Embryonic facial prominence (tissue), 1 donor: ENCODE measurements around the gene CLDN15.
"Not testable (repeated sequence)": the region's sequence is repeated elsewhere in the genome, so short reads cannot be mapped to it uniquely, and the experiment has no call there.

Experiments used
- DNase-seq: peaks from one replicate; pipeline ENCODE4 v3.0.0-alpha.2; 2016; ENCODE audit errors: extremely low spot score

CLDN15 gene

GRCh38 chr7:101200504-101200861 lies 37.1 kb downstream of the CLDN15 start:
- DNase-seq: no peak

DNA sequence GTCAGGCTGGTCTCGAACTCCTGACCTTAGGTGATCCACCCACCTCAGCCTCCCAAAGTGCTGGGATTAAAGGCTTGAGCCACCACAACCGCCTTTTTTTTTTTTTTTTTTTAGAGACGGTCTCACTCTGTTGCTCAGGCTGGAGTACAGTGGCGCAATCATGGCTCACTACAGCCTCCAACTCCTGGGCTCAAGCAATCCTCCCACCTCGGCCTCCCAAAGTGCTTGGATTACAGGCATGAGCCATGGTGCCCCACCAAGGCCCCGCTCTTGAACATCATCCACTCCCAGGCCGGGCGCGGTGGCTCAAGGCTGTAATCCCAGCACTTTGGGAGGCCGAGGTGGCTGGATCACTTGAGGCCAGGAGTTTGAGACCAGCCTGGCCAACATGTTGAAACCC lies 38.1 kb downstream of the CLDN15 start:
- not testable (repeated sequence) for DNase-seq

DNA sequence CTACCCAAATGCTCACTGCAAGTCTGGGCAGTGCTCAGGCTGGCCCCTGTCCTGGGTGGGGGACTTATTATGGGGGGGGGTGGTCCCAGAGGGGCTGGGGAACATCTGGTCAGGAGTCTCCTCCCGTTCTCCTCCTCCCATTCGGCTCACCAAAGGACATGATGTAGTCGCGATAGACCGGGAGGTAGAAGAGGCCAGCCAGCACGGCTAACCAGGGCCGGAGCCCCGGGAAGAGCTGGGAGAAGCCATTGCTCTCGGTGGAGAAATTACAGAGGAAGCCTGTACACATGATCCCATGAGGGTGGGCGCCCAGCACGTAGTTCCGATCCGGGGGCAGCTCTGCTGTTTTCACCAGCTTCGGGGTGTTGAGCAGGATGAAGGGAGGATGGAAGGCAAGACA lies 39.1 kb downstream of the CLDN15 start:
- DNase-seq: no peak

- DNase-seq: no peak
Measured at GRCh38 chr7:101197991-101198390, 39.6 kb downstream of the CLDN15 start.

DNA sequence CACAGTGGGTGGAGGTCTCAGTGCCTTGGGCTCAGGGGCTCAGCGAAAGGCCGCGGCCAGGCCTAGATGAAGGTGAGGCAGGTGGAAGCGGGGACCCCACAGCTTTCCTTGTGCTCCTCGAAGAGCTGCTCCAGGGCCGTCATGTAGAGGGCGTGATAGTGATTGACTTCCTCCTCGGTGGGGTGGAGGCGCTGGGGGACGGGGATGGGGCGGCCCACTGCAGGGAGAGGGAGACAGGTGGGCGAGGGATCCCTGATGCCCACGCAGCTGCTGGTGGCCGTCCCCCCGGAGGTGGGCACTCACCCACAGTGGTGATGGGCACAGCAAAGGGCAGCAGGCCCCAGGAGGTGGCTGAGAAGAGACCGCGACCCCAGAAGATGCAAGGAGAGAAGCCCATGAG lies 41.7 kb downstream of the CLDN15 start:
- DNase-seq: no peak

GRCh38 chr7:101189109-101189508 lies 48.5 kb downstream of the CLDN15 start:
- DNase-seq: no peak

- no peak for DNase-seq
Measured at GRCh38 chr7:101186844-101187428, 50.7 kb downstream of the CLDN15 start.

DNA sequence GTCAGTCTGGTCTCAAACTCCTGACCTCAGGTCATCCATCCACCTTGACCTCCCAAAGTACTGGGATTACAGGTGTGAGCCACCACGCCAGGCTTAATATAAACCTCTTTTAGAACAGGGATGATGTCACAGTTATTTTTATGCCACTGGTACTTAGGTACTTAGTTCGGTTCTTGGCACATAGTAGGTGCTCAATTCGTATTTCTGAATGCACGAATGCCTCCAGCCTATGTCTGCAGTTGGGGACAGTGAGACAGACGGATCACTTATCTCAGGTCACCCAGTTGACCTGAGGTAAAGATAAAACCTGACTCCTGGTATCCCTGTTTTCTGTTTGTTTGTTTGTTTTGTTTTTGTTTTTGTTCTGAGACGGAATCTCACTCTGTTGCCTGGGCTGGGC lies 51.4 kb downstream of the CLDN15 start:
- no peak for DNase-seq

- no peak for DNase-seq
Measured at GRCh38 chr7:101185258-101185839, 52.3 kb downstream of the CLDN15 start.
